Fibroblast of gingiva (primary cell): ENCODE results near the gene BCAS3.

Experiments
- DNase-seq: peaks from one replicate; pipeline ENCODE4 v3.0.0-alpha.2; 2011; ENCODE audit warnings: low read depth

The BCAS3 gene

GRCh38 chr17:61363601-61364462, 686.2 kb downstream of the BCAS3 start:
- no peak for DNase-seq

GRCh38 chr17:61364463-61364846, 686.8 kb downstream of the BCAS3 start:
- no peak for DNase-seq

- DNase-seq: no peak
These were observed 688.5 kb downstream of the BCAS3 start for GRCh38 chr17:61366076-61366714.

GRCh38 chr17:61366715-61367413, 689.2 kb downstream of the BCAS3 start:
- DNase-seq: no peak

- no peak for DNase-seq
These were observed 690.6 kb downstream of the BCAS3 start for GRCh38 chr17:61368049-61368831.

- no peak for DNase-seq
These were observed 691.3 kb downstream of the BCAS3 start for GRCh38 chr17:61368832-61369450.

- no peak for DNase-seq
These were observed 692.1 kb downstream of the BCAS3 start for GRCh38 chr17:61369751-61370150.

GRCh38 chr17:61371179-61371578, 693.5 kb downstream of the BCAS3 start:
- DNase-seq: no peak

- DNase-seq: no peak
These were observed 694.0 kb downstream of the BCAS3 start for GRCh38 chr17:61371606-61372005.

- DNase-seq: no peak
These were observed 694.8 kb downstream of the BCAS3 start for GRCh38 chr17:61372436-61372835.

- DNase-seq: no peak
These were observed 699.5 kb downstream of the BCAS3 start for GRCh38 chr17:61376931-61377838.

- DNase-seq: no peak
These were observed 701.2 kb downstream of the BCAS3 start for GRCh38 chr17:61378658-61379456.

GRCh38 chr17:61379457-61380216, 702.0 kb downstream of the BCAS3 start:
- DNase-seq: no peak

- DNase-seq: no peak
These were observed 702.7 kb downstream of the BCAS3 start for GRCh38 chr17:61380217-61380835.

GRCh38 chr17:61380836-61381525, 703.3 kb downstream of the BCAS3 start:
- no peak for DNase-seq

- DNase-seq: peak; percentile 32
These were observed 703.9 kb downstream of the BCAS3 start for GRCh38 chr17:61381537-61381936.

- DNase-seq: no peak
These were observed 705.4 kb downstream of the BCAS3 start for GRCh38 chr17:61382796-61383688.
